ENCODE data around the gene AAMP. TPM values are rescaled to one million over a fixed set of nuclear protein-coding genes. Genes with fewer than 3 reads are reported as not detected.

Gene AAMP
- total and polyA plus RNA-seq, 2 experiments from 2014 or later: 90.8 to 203 TPM

- Histone ChIP-seq H3K79me2 (replicated peaks; ENCODE audit: insufficient read depth) (no peaks in the 10 kb centered on the region), H3K4me1 (ENCODE audit: insufficient read depth) (peaks cover 29% of the 10 kb centered on the region), H3K4me2 (peak overlapping the region; percentile 57; the same call in 1 of the 2 replicates), H2AFZ (no peak overlapping the region), H3K4me3 (peak overlapping the region; percentile 14; the same call in 1 of the 2 replicates), H3K27ac (ENCODE audit: low read depth) (peak overlapping the region; percentile 45; the same call in 1 of the 2 replicates), H3F3A (replicated peaks; ENCODE audit: low read depth) (peaks cover 11% of the 10 kb centered on the region), H3K36me3 (ENCODE audit: insufficient read depth) (peaks cover 9% of the 10 kb centered on the region; the same call in 1 of the 2 replicates), H3K27me3 (ENCODE audit: insufficient read depth) (no peaks in the 10 kb centered on the region), H3K9me2 (ENCODE audit: insufficient read depth) (no peaks in the 10 kb centered on the region), H4K20me1 (replicated peaks; ENCODE audit: insufficient read depth) (peaks cover 4% of the 10 kb centered on the region; the same call in 1 of the 2 replicates)
- TF ChIP-seq, protein P1, sequence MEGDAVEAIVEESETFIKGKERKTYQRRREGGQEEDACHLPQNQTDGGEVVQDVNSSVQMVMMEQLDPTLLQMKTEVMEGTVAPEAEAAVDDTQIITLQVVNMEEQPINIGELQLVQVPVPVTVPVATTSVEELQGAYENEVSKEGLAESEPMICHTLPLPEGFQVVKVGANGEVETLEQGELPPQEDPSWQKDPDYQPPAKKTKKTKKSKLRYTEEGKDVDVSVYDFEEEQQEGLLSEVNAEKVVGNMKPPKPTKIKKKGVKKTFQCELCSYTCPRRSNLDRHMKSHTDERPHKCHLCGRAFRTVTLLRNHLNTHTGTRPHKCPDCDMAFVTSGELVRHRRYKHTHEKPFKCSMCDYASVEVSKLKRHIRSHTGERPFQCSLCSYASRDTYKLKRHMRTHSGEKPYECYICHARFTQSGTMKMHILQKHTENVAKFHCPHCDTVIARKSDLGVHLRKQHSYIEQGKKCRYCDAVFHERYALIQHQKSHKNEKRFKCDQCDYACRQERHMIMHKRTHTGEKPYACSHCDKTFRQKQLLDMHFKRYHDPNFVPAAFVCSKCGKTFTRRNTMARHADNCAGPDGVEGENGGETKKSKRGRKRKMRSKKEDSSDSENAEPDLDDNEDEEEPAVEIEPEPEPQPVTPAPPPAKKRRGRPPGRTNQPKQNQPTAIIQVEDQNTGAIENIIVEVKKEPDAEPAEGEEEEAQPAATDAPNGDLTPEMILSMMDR (conservative IDR thresholded peaks at IDR 0.05; ENCODE audit: low read depth in 2 of 2): no peak
- TF ChIP-seq CREB1 (CRISPR knock-in tag; IDR thresholded peaks at IDR 0.05; ENCODE audit: low read depth) (no peak), ZNF114 (CRISPR knock-in tag; IDR thresholded peaks at IDR 0.05) (no peak), EZH2phosphoT487 (IDR thresholded peaks at IDR 0.05; ENCODE audit: unreplicated experiment) (no peak)
- no peak for ATAC-seq
- DNase-seq (ENCODE audit: low spot score): no peak
- peaks cover 26% of the 10 kb centered on the region for H3K36me3 Mint-ChIP-seq (ENCODE audit: low read depth)
- peaks cover 16% of the 10 kb centered on the region for H3K27me3 Mint-ChIP-seq (ENCODE audit: insufficient read depth, low read depth, poor library complexity)
- no peak overlapping the region; the same call in 1 of the 2 replicates for H3K27ac Mint-ChIP-seq
- peaks cover 33% of the 10 kb centered on the region for H3K4me1 Mint-ChIP-seq
- no peaks in the 10 kb centered on the region for H3K9me3 Mint-ChIP-seq
- H3K4me3 Mint-ChIP-seq: peak overlapping the region; percentile 41; the same call in 1 of the 3 replicates
Observed at GRCh38 chr2:218260166-218260565, 9.8 kb downstream of the AAMP start.

- H4K20me1 ChIP-seq (replicated peaks; ENCODE audit: insufficient read depth): peaks cover 4% of the 10 kb centered on the region; the same call in 1 of the 2 replicates
- Mint-ChIP-seq H3K9me3 (no peaks in the 10 kb centered on the region), H3K27me3 (ENCODE audit: insufficient read depth, low read depth, poor library complexity) (peaks cover 16% of the 10 kb centered on the region), H3K4me1 (peaks cover 33% of the 10 kb centered on the region), H3K4me3 (no peak overlapping the region), H3K36me3 (ENCODE audit: low read depth) (peaks cover 32% of the 10 kb centered on the region), H3K27ac (peak overlapping the region; percentile 82)
- H3K36me3 ChIP-seq (ENCODE audit: insufficient read depth): peaks cover 18% of the 10 kb centered on the region; the same call in 1 of the 2 replicates
- H3F3A ChIP-seq (replicated peaks; ENCODE audit: low read depth): peaks cover 14% of the 10 kb centered on the region
- H3K9me2 ChIP-seq (ENCODE audit: insufficient read depth): no peaks in the 10 kb centered on the region
- H3K4me2 ChIP-seq: no peak overlapping the region
- DNase-seq (ENCODE audit: low spot score): peak; percentile 24
- no peak overlapping the region for H2AFZ ChIP-seq
- no peak overlapping the region for H3K4me3 ChIP-seq
- peak overlapping the region; percentile 45; the same call in 1 of the 2 replicates for H3K27ac ChIP-seq (ENCODE audit: low read depth)
- H3K4me1 ChIP-seq (ENCODE audit: insufficient read depth): peaks cover 29% of the 10 kb centered on the region
- H3K79me2 ChIP-seq (replicated peaks; ENCODE audit: insufficient read depth): no peaks in the 10 kb centered on the region
- no peak for ATAC-seq
- H3K27me3 ChIP-seq (ENCODE audit: insufficient read depth): no peaks in the 10 kb centered on the region
- TF ChIP-seq ZNF114 (CRISPR knock-in tag; IDR thresholded peaks at IDR 0.05) (no peak), EZH2 (IDR thresholded peaks at IDR 0.05; ENCODE audit: low read depth, unreplicated experiment) (no peak), EZH2phosphoT487 (IDR thresholded peaks at IDR 0.05; ENCODE audit: unreplicated experiment) (no peak), STAT1 (IDR thresholded peaks at IDR 0.05; ENCODE audit: unreplicated experiment) (no peak), CREB1 (CRISPR knock-in tag; IDR thresholded peaks at IDR 0.05; ENCODE audit: low read depth) (no peak), NANOG (IDR thresholded peaks at IDR 0.05; ENCODE audit: borderline replicate concordance) (no peak)
- TF ChIP-seq, protein P2, sequence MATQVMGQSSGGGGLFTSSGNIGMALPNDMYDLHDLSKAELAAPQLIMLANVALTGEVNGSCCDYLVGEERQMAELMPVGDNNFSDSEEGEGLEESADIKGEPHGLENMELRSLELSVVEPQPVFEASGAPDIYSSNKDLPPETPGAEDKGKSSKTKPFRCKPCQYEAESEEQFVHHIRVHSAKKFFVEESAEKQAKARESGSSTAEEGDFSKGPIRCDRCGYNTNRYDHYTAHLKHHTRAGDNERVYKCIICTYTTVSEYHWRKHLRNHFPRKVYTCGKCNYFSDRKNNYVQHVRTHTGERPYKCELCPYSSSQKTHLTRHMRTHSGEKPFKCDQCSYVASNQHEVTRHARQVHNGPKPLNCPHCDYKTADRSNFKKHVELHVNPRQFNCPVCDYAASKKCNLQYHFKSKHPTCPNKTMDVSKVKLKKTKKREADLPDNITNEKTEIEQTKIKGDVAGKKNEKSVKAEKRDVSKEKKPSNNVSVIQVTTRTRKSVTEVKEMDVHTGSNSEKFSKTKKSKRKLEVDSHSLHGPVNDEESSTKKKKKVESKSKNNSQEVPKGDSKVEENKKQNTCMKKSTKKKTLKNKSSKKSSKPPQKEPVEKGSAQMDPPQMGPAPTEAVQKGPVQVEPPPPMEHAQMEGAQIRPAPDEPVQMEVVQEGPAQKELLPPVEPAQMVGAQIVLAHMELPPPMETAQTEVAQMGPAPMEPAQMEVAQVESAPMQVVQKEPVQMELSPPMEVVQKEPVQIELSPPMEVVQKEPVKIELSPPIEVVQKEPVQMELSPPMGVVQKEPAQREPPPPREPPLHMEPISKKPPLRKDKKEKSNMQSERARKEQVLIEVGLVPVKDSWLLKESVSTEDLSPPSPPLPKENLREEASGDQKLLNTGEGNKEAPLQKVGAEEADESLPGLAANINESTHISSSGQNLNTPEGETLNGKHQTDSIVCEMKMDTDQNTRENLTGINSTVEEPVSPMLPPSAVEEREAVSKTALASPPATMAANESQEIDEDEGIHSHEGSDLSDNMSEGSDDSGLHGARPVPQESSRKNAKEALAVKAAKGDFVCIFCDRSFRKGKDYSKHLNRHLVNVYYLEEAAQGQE (IDR thresholded peaks at IDR 0.05; ENCODE audit: unreplicated experiment): no peak
- TF ChIP-seq, protein P1 (conservative IDR thresholded peaks at IDR 0.05; ENCODE audit: low read depth in 2 of 2): no peak
Observed at GRCh38 chr2:218259099-218259961, 10.6 kb downstream of the AAMP start.

All from GM23338 (cell line).